Testis (tissue), 2 donors: Measurements from ENCODE around the gene OGFRL1.

ENCODE experiments used
- POLR2A ChIP-seq: fragments of 450-650 bp; IDR thresholded peaks from one replicate; pipeline ENCODE4 v1.6.1; 2017; ENCODE audit warnings: antibody characterized with exemption, mild to moderate bottlenecking, moderate library complexity
- TF ChIP-seq, protein P1 (sequence below), 3 experiments: fragments of 450-650 bp in 2 of 3; fragments of 200-600 bp in 1 of 3; sonication (generic) in 1 of 3; IDR thresholded peaks; one replicate each; pipeline ENCODE4 v1.5.1; 2016 to 2019; ENCODE audit warnings: antibody characterized with exemption in 3 of 3, mild to moderate bottlenecking in 2 of 3, moderate library complexity in 1 of 3

DNA sequence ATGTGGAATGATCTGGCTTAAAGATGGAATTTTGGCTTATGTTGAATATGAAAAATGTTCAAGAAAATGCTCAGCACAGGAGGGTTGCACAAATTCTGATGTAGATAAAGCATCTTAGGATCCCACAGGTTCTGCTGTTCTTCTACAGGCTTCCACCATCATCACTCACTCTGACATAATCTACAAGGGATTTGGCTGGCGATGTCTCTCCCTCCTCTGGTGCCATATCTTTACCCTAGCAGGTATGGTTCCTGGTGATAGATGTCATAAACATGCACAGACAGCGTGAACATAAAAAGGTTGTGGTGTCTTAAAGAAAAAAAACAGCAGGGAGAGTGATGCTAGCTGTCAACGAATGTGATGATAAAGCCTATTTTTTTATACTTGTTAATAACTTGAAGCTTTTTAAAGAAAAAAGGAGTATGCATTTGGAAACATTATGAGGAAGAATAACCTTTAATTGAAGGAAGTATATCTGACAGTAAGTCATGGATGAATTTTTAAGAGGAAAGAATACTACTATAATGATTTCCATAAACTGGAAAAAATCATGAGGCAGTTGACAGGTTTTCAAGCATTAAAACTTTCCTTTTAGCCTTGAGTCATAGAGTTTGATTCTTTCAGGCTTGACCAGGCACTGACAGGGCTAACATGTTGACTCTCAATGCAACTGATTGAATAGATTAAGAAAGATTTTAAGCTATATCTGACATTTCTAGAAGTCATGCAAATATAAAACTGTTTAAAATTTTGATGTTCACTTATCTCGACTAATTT, 50.1 kb downstream of the OGFRL1 start:
- TF ChIP-seq, protein P1, sequence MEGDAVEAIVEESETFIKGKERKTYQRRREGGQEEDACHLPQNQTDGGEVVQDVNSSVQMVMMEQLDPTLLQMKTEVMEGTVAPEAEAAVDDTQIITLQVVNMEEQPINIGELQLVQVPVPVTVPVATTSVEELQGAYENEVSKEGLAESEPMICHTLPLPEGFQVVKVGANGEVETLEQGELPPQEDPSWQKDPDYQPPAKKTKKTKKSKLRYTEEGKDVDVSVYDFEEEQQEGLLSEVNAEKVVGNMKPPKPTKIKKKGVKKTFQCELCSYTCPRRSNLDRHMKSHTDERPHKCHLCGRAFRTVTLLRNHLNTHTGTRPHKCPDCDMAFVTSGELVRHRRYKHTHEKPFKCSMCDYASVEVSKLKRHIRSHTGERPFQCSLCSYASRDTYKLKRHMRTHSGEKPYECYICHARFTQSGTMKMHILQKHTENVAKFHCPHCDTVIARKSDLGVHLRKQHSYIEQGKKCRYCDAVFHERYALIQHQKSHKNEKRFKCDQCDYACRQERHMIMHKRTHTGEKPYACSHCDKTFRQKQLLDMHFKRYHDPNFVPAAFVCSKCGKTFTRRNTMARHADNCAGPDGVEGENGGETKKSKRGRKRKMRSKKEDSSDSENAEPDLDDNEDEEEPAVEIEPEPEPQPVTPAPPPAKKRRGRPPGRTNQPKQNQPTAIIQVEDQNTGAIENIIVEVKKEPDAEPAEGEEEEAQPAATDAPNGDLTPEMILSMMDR (IDR thresholded peaks at IDR 0.05) = no peak
- TF ChIP-seq POLR2A = no peak
